Measurements from ENCODE around the gene BDKRB1. TPM values are rescaled to one million over a fixed set of nuclear protein-coding genes. Genes with fewer than 3 reads are reported as not detected.

BDKRB1 gene
- total and polyA plus RNA-seq, 2 donors (not counting 3 experiments of a cell fraction or from before 2014, with no cell fraction given) = not detected

GRCh38 chr14:96233661-96234060 is 22.3 kb upstream of the BDKRB1 start:
- Histone ChIP-seq H3K4me2 (ENCODE audit: insufficient read depth, low read length) (no peak overlapping the region), H3K27ac (ENCODE audit: insufficient read depth, low read depth, low read length) (no peak overlapping the region), H3K27me3 (ENCODE audit: control insufficient read depth in 2 of 2, insufficient read depth in 2 of 2, low read length in 2 of 2) (no peaks in the 10 kb centered on the region), H3K4me3 (replicated peaks in 1 of 3; ENCODE audit: insufficient read depth in 1 of 3, low read depth in 1 of 3, low read length in 3 of 3) (no peak overlapping the region), H3K79me2 (ENCODE audit: control insufficient read depth, insufficient read depth, low read length) (no peaks in the 10 kb centered on the region), H3K9me1 (replicated peaks; ENCODE audit: control insufficient read depth, extremely low read depth, insufficient read depth, low read length) (no peaks in the 10 kb centered on the region), H3K4me1 (ENCODE audit: control insufficient read depth, extremely low read depth, insufficient read depth, low read length) (no peaks in the 10 kb centered on the region), H3K36me3 (ENCODE audit: control insufficient read depth in 2 of 2, extremely low read depth in 1 of 2, insufficient read depth in 2 of 2, low read length in 2 of 2) (no peaks in the 10 kb centered on the region), H3K9me3 (replicated peaks; ENCODE audit: control insufficient read depth, insufficient read depth, low read length) (no peaks in the 10 kb centered on the region), H4K20me1 (replicated peaks; ENCODE audit: control insufficient read depth, extremely low read depth, insufficient read depth, low read length) (no peaks in the 10 kb centered on the region), H2AFZ (ENCODE audit: low read depth, low read length) (no peak overlapping the region), H3K9ac (replicated peaks; ENCODE audit: extremely low read depth, insufficient read depth, low read length) (no peak overlapping the region)
- no peak for TF ChIP-seq MAX (IDR thresholded peaks at IDR 0.05; ENCODE audit: insufficient read depth, insufficient read length)
- no peak for TF ChIP-seq POLR2A (IDR thresholded peaks at IDR 0.05; ENCODE audit: low read depth, low read length)
- no peak for TF ChIP-seq EZH2 (IDR thresholded peaks at IDR 0.05; ENCODE audit: borderline replicate concordance, low read depth, low read length, severe bottlenecking)
- TF ChIP-seq FOS (IDR thresholded peaks at IDR 0.05; ENCODE audit: borderline replicate concordance, insufficient read depth, low read length) = no peak
- no peak for TF ChIP-seq CTCF (IDR thresholded peaks at IDR 0.05; ENCODE audit: extremely low read depth in 1 of 2, insufficient read depth in 1 of 2, low read depth in 1 of 2, low read length in 2 of 2)
- no TSS peak for BruUV-seq (replicated peaks)
- POLR2A ChIA-PET = no interaction called here
- CTCF ChIA-PET = no interaction called here
- DNase-seq (ENCODE audit: low read depth, low spot score) = no peak
- no peak for FAIRE-seq
- intact Hi-C loops (cut with micrococcal nuclease) (no loop called here), dilution Hi-C loops (cut with MboI; ENCODE audit: extremely low pct_ligation_motif_present, low sequenced_read_pairs) (no loop called here)

GRCh38 chr14:96235426-96235825 is 20.6 kb upstream of the BDKRB1 start:
- FAIRE-seq = no peak
- DNase-seq (ENCODE audit: low read depth, low spot score) = no peak
- H3K36me3 ChIP-seq (ENCODE audit: control insufficient read depth in 2 of 2, extremely low read depth in 1 of 2, insufficient read depth in 2 of 2, low read length in 2 of 2) = no peaks in the 10 kb centered on the region
- dilution Hi-C loops (cut with MboI; ENCODE audit: extremely low pct_ligation_motif_present, low sequenced_read_pairs) (no loop called here), intact Hi-C loops (cut with micrococcal nuclease) (no loop called here)
- no peaks in the 10 kb centered on the region for H3K9me3 ChIP-seq (replicated peaks; ENCODE audit: control insufficient read depth, insufficient read depth, low read length)
- H3K27me3 ChIP-seq (ENCODE audit: control insufficient read depth in 2 of 2, insufficient read depth in 2 of 2, low read length in 2 of 2) = no peaks in the 10 kb centered on the region
- no peak overlapping the region for H3K27ac ChIP-seq (ENCODE audit: insufficient read depth, low read depth, low read length)
- H4K20me1 ChIP-seq (replicated peaks; ENCODE audit: control insufficient read depth, extremely low read depth, insufficient read depth, low read length) = no peaks in the 10 kb centered on the region
- CTCF ChIA-PET = interaction anchor here (0.8 kb wide), 1 partner anchor 40 kb away, joined by 3 read pairs; no protein-coding TSS in a partner anchor
- POLR2A ChIA-PET = no interaction called here
- BruUV-seq (replicated peaks) = no TSS peak
- no peak overlapping the region for H3K4me3 ChIP-seq (replicated peaks in 1 of 3; ENCODE audit: insufficient read depth in 1 of 3, low read depth in 1 of 3, low read length in 3 of 3)
- no peak overlapping the region for H3K4me2 ChIP-seq (ENCODE audit: insufficient read depth, low read length)
- TF ChIP-seq GATA2 (IDR thresholded peaks at IDR 0.05; ENCODE audit: insufficient read depth, insufficient read length, low read depth, low read length) (no peak), EZH2 (IDR thresholded peaks at IDR 0.05; ENCODE audit: borderline replicate concordance, low read depth, low read length, severe bottlenecking) (no peak), CTCF (IDR thresholded peaks at IDR 0.05; ENCODE audit: extremely low read depth in 1 of 2, insufficient read depth in 1 of 2, low read depth in 1 of 2, low read length in 2 of 2) (no peak), MYC (IDR thresholded peaks at IDR 0.05; ENCODE audit: low read depth, low read length) (no peak), MAX (IDR thresholded peaks at IDR 0.05; ENCODE audit: insufficient read depth, insufficient read length) (no peak), FOS (IDR thresholded peaks at IDR 0.05; ENCODE audit: borderline replicate concordance, insufficient read depth, low read length) (no peak), POLR2A (IDR thresholded peaks at IDR 0.05; ENCODE audit: low read depth, low read length) (no peak), JUN (IDR thresholded peaks at IDR 0.05; ENCODE audit: borderline replicate concordance, insufficient read depth, insufficient read length, low read depth) (no peak), POLR2AphosphoS5 (IDR thresholded peaks at IDR 0.05; ENCODE audit: insufficient read depth, low read depth, low read length) (no peak)
- H3K4me1 ChIP-seq (ENCODE audit: control insufficient read depth, extremely low read depth, insufficient read depth, low read length) = no peaks in the 10 kb centered on the region
- H3K9me1 ChIP-seq (replicated peaks; ENCODE audit: control insufficient read depth, extremely low read depth, insufficient read depth, low read length) = no peaks in the 10 kb centered on the region
- H2AFZ ChIP-seq (ENCODE audit: low read depth, low read length) = no peak overlapping the region
- no peak overlapping the region for H3K9ac ChIP-seq (replicated peaks; ENCODE audit: extremely low read depth, insufficient read depth, low read length)
- no peaks in the 10 kb centered on the region for H3K79me2 ChIP-seq (ENCODE audit: control insufficient read depth, insufficient read depth, low read length)
